GM12864 (cell line): Measurements from ENCODE around the gene TMEM74B.

Experiments used
- DNase-seq: peaks from one replicate; pipeline ENCODE4 v3.0.0-alpha.2; 2011; ENCODE audit warnings: low read depth
- H3K4me3 ChIP-seq: 2 replicates; pipeline ENCODE4 v1.5.1; 2011; ENCODE audit warnings: mild to moderate bottlenecking, low read depth, low read length, control low read depth
- TF ChIP-seq, protein P1 (sequence below): IDR thresholded peaks from 2 replicates; pipeline ENCODE4 v1.5.1; 2011; ENCODE audit warnings: low read depth, mild to moderate bottlenecking, moderate library complexity, low read length, control low read depth, inconsistent platforms; ENCODE audit errors: missing control alignments

Gene TMEM74B

GRCh38 chr20:1144401-1145172, 40.2 kb downstream of the TMEM74B start:
- DNase-seq = no peak
- H3K4me3 ChIP-seq = no peak overlapping the region
- TF ChIP-seq, protein P1, sequence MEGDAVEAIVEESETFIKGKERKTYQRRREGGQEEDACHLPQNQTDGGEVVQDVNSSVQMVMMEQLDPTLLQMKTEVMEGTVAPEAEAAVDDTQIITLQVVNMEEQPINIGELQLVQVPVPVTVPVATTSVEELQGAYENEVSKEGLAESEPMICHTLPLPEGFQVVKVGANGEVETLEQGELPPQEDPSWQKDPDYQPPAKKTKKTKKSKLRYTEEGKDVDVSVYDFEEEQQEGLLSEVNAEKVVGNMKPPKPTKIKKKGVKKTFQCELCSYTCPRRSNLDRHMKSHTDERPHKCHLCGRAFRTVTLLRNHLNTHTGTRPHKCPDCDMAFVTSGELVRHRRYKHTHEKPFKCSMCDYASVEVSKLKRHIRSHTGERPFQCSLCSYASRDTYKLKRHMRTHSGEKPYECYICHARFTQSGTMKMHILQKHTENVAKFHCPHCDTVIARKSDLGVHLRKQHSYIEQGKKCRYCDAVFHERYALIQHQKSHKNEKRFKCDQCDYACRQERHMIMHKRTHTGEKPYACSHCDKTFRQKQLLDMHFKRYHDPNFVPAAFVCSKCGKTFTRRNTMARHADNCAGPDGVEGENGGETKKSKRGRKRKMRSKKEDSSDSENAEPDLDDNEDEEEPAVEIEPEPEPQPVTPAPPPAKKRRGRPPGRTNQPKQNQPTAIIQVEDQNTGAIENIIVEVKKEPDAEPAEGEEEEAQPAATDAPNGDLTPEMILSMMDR = no peak

DNA sequence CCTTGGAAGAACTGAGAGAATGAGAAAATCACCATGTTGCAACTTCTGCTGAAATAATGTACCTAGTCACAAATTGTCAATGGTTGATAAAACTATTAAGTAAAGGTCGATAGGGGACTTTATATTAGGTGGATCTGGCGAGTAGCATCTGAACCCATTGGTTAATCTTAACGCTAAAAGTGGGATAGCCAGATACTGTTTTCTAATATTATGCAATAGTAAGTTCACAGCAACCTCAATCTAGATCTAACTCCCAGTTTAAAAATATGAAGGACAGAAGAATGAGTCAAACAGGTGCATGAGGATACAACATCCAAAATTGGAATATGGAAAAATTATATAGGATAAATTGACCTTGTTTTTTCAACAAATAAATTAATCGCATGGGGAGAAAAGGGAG, 47.5 kb downstream of the TMEM74B start:
- TF ChIP-seq, protein P1 = no peak
- DNase-seq = no peak
- no peak overlapping the region for H3K4me3 ChIP-seq

DNA sequence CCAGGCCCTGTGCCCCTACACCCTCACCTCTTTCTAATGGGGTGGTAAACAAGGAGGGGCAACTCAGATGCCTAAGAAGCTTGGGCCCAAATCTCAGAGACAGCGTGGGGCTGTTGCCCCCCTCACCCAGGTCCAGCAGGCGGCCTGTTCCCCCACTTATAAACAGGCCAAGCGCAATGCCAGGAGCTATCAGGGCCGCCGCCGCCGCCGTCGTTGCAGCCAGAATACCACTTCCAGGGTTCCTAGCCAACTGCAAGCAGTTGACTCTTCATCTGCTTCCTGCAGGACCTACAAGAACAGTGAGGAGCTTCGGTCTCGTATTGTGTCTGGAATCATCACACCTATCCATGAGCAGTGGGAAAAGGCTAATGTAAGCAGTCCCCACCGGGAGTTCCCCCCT, 49.9 kb downstream of the TMEM74B start:
- TF ChIP-seq, protein P1 = no peak
- no peak overlapping the region for H3K4me3 ChIP-seq
- no peak for DNase-seq

- H3K4me3 ChIP-seq = no peak overlapping the region
- TF ChIP-seq, protein P1 = no peak
- DNase-seq = no peak
Observed at GRCh38 chr20:1134355-1134754, 50.4 kb downstream of the TMEM74B start.

DNA sequence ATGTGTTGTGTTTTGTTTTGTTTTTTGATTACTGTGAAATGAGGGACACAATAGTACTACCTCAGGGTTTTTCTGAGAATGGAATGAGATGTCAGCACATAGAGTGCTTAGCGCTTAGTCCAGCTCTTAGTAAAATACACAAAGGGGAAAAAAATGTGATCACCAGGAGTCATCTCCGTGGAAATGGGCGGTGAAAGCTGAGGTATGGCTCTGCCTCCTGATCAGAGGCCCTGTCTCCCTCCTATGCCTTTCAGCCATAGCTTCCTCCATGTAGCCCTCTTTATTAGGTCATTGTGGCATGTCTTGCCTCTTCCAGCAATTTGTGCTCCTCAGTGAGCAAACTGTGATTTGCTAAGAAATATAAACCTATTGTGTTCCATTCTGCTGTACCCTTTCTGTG, 53.4 kb downstream of the TMEM74B start:
- no peak for DNase-seq
- no peak overlapping the region for H3K4me3 ChIP-seq
- TF ChIP-seq, protein P1 = no peak

DNA sequence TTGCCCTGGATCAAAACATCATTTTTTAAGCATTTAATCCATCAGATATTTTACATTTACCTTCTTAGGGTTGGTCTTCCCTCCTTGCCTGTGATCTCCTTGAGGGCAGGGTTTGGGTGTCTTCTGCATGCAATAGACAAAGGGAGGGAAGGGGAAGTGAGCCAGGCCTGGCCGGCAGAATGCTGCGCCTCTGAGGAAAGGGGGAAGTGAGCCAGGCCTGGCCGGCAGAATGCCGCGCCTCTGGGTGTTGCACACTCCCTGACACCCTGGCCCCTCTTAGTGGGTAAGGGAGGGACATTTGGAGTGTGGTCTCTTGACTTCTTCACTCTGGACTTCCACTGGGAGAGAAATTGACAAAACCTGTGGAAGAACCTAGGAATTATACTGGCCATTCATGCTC, 53.9 kb downstream of the TMEM74B start:
- TF ChIP-seq, protein P1 = no peak
- DNase-seq = no peak
- no peak overlapping the region for H3K4me3 ChIP-seq
